Cerebellar nuclear complex (tissue), 1 donor: ENCODE results near the gene TSHZ1.

ENCODE experiments used
- DNase-seq, 2 experiments: peaks; one replicate each; lab custom pipeline; 2025; lab: John Stamatoyannopoulos, UW

The TSHZ1 gene

GRCh38 chr18:75269124-75269680, 58.6 kb downstream of the TSHZ1 start:
- no peak for DNase-seq

- no peak for DNase-seq
These were observed 59.1 kb downstream of the TSHZ1 start for GRCh38 chr18:75269696-75270095.

GRCh38 chr18:75271952-75272351, 61.4 kb downstream of the TSHZ1 start:
- no peak for DNase-seq

GRCh38 chr18:75273817-75274216, 63.2 kb downstream of the TSHZ1 start:
- DNase-seq: no peak

GRCh38 chr18:75275226-75275625, 64.6 kb downstream of the TSHZ1 start:
- DNase-seq: no peak

- no peak for DNase-seq
These were observed 66.4 kb downstream of the TSHZ1 start for GRCh38 chr18:75276818-75277609.

GRCh38 chr18:75277610-75277928, 67.0 kb downstream of the TSHZ1 start:
- DNase-seq: no peak

- no peak for DNase-seq
These were observed 68.8 kb downstream of the TSHZ1 start for GRCh38 chr18:75279381-75279780.

- DNase-seq: no peak
These were observed 70.1 kb downstream of the TSHZ1 start for GRCh38 chr18:75280427-75281280.

- no peak for DNase-seq
These were observed 72.1 kb downstream of the TSHZ1 start for GRCh38 chr18:75282746-75283145.

- DNase-seq: no peak
These were observed 73.1 kb downstream of the TSHZ1 start for GRCh38 chr18:75283731-75284130.

- DNase-seq: no peak
These were observed 74.0 kb downstream of the TSHZ1 start for GRCh38 chr18:75284566-75284965.

GRCh38 chr18:75285876-75286275, 75.3 kb downstream of the TSHZ1 start:
- DNase-seq: no peak

GRCh38 chr18:75287006-75287405, 76.4 kb downstream of the TSHZ1 start:
- DNase-seq: no peak

GRCh38 chr18:75287700-75288099, 77.1 kb downstream of the TSHZ1 start:
- DNase-seq: no peak

GRCh38 chr18:75289761-75290160, 79.2 kb downstream of the TSHZ1 start:
- DNase-seq: no peak

GRCh38 chr18:75290737-75291358, 80.3 kb downstream of the TSHZ1 start:
- no peak for DNase-seq

GRCh38 chr18:75291460-75291859, 80.9 kb downstream of the TSHZ1 start:
- DNase-seq: no peak

- no peak for DNase-seq
These were observed 83.0 kb downstream of the TSHZ1 start for GRCh38 chr18:75293591-75293990.

GRCh38 chr18:75297731-75298130, 87.1 kb downstream of the TSHZ1 start:
- no peak for DNase-seq

- DNase-seq: no peak
These were observed 94.3 kb downstream of the TSHZ1 start for GRCh38 chr18:75304678-75305557.

GRCh38 chr18:75305984-75306383, 95.4 kb downstream of the TSHZ1 start:
- DNase-seq: no peak
